Measurements from ENCODE around the gene FARS2.

The FARS2 gene

DNA sequence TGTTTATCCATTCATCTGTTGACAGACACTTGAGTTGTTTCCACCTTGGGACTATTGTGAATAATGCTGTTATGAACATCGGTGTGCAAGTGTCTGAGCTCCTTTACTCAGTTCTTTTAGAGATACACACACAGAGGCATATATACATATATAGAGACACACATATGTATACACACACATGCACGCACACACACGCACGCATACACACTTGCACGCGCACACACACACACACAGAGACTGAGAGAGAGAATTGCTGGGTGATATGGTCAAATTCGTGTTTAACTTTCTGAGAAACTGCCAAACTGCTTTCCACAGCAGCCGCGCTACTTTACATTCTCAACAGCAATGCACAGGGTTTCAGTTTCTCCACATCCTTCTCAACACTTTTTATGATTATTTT is 273.3 kb downstream of the FARS2 start:
- no peaks in the 10 kb centered on the region for H3K9me3 ChIP-seq (ENCODE audit: control insufficient read depth, low read depth, low read length)
- no peak overlapping the region for H3K4me3 ChIP-seq (ENCODE audit: low read length)
- H3K27ac ChIP-seq (ENCODE audit: low read length), result no peak overlapping the region
- no peak overlapping the region for H3K9ac ChIP-seq (ENCODE audit: low read length)
- no peaks in the 10 kb centered on the region for H3K36me3 ChIP-seq (ENCODE audit: control insufficient read depth, low read depth, low read length)
- H3K27me3 ChIP-seq (ENCODE audit: control insufficient read depth, insufficient read depth, low read length), result no peaks in the 10 kb centered on the region
- H3K4me1 ChIP-seq (ENCODE audit: control insufficient read depth, low read depth, low read length), result peaks cover 5% of the 10 kb centered on the region

- no peaks in the 10 kb centered on the region for H3K36me3 ChIP-seq (ENCODE audit: control insufficient read depth, low read depth, low read length)
- no peak overlapping the region for H3K27ac ChIP-seq (ENCODE audit: low read length)
- no peaks in the 10 kb centered on the region for H3K9me3 ChIP-seq (ENCODE audit: control insufficient read depth, low read depth, low read length)
- no peak overlapping the region for H3K9ac ChIP-seq (ENCODE audit: low read length)
- no peak overlapping the region for H3K4me3 ChIP-seq (ENCODE audit: low read length)
- H3K4me1 ChIP-seq (ENCODE audit: control insufficient read depth, low read depth, low read length), result peaks cover 2% of the 10 kb centered on the region
- no peaks in the 10 kb centered on the region for H3K27me3 ChIP-seq (ENCODE audit: control insufficient read depth, insufficient read depth, low read length)
Observed at GRCh38 chr6:5536644-5537043, 275.3 kb downstream of the FARS2 start.

GRCh38 chr6:5537132-5537531 is 275.8 kb downstream of the FARS2 start:
- no peak overlapping the region for H3K27ac ChIP-seq (ENCODE audit: low read length)
- H3K27me3 ChIP-seq (ENCODE audit: control insufficient read depth, insufficient read depth, low read length), result no peaks in the 10 kb centered on the region
- H3K4me3 ChIP-seq (ENCODE audit: low read length), result no peak overlapping the region
- H3K4me1 ChIP-seq (ENCODE audit: control insufficient read depth, low read depth, low read length), result peaks cover 7% of the 10 kb centered on the region
- no peak overlapping the region for H3K9ac ChIP-seq (ENCODE audit: low read length)
- no peaks in the 10 kb centered on the region for H3K9me3 ChIP-seq (ENCODE audit: control insufficient read depth, low read depth, low read length)
- H3K36me3 ChIP-seq (ENCODE audit: control insufficient read depth, low read depth, low read length), result no peaks in the 10 kb centered on the region

DNA sequence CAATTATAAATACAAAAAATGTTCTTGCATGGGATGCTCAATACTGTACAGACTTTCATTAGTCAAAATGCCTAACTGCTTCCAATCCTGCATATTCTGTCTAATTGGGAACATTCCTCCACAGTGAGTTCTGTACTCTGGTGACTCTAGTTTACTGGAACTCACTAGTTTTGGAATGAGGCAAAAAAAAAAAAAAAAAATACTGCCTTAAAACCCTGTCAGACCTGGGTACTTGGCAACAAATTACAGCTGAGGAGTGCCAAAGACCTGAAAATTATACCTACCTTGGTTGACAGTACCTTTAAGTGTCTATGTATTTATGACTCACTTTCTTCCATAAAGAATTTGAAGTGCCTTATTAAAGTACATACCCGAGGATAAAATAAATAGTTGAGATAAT is 276.7 kb downstream of the FARS2 start:
- Histone ChIP-seq H3K27ac (ENCODE audit: low read length) (no peak overlapping the region), H3K9ac (ENCODE audit: low read length) (no peak overlapping the region), H3K4me3 (ENCODE audit: low read length) (no peak overlapping the region), H3K4me1 (ENCODE audit: control insufficient read depth, low read depth, low read length) (peaks cover 7% of the 10 kb centered on the region), H3K27me3 (ENCODE audit: control insufficient read depth, insufficient read depth, low read length) (no peaks in the 10 kb centered on the region), H3K36me3 (ENCODE audit: control insufficient read depth, low read depth, low read length) (no peaks in the 10 kb centered on the region), H3K9me3 (ENCODE audit: control insufficient read depth, low read depth, low read length) (no peaks in the 10 kb centered on the region)

DNA sequence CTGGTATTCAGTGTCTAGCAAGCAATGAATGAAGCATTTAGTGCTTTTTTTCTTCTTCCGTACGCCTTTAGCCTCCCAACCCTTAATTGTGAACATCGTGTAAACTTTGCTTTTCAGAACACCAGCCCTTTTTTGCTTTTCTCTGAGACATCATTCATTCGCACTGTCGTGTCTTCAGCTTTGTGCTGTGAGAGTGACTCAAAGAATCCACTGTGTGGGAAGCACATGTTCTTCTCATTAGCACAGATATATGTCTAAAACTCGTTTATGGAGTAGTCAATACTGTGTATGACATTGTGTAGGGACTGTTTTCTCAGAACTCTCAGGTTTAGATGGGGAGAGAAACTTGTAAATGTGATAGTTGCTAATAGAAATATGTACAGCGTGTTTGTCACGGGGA is 279.1 kb downstream of the FARS2 start:
- no peaks in the 10 kb centered on the region for H3K27me3 ChIP-seq (ENCODE audit: control insufficient read depth, insufficient read depth, low read length)
- peaks cover 7% of the 10 kb centered on the region for H3K4me1 ChIP-seq (ENCODE audit: control insufficient read depth, low read depth, low read length)
- H3K36me3 ChIP-seq (ENCODE audit: control insufficient read depth, low read depth, low read length), result no peaks in the 10 kb centered on the region
- no peak overlapping the region for H3K27ac ChIP-seq (ENCODE audit: low read length)
- H3K4me3 ChIP-seq (ENCODE audit: low read length), result no peak overlapping the region
- H3K9ac ChIP-seq (ENCODE audit: low read length), result no peak overlapping the region
- no peaks in the 10 kb centered on the region for H3K9me3 ChIP-seq (ENCODE audit: control insufficient read depth, low read depth, low read length)

DNA sequence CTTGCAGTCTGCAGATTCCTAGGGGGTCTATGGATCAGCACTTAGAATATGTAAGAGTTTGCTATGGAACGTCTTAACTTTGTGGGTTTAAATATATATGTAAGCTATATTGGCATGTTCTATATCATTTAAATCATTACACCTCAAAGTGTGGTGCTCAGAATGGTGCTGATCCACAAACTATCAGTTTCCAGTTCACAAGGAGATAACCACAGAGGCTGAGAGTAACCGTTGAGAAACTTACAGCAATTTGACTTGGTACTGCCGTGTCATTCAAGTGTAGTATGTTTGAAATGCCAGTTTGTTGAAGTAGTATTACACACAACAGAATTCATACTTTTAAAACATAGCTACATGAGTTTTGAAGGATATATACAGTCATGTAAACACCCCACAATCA is 279.7 kb downstream of the FARS2 start:
- H3K36me3 ChIP-seq (ENCODE audit: control insufficient read depth, low read depth, low read length), result no peaks in the 10 kb centered on the region
- H3K9me3 ChIP-seq (ENCODE audit: control insufficient read depth, low read depth, low read length), result no peaks in the 10 kb centered on the region
- H3K9ac ChIP-seq (ENCODE audit: low read length), result no peak overlapping the region
- no peaks in the 10 kb centered on the region for H3K27me3 ChIP-seq (ENCODE audit: control insufficient read depth, insufficient read depth, low read length)
- H3K4me1 ChIP-seq (ENCODE audit: control insufficient read depth, low read depth, low read length), result peaks cover 7% of the 10 kb centered on the region
- no peak overlapping the region for H3K4me3 ChIP-seq (ENCODE audit: low read length)
- H3K27ac ChIP-seq (ENCODE audit: low read length), result no peak overlapping the region

- H3K27ac ChIP-seq (ENCODE audit: low read length), result no peak overlapping the region
- H3K36me3 ChIP-seq (ENCODE audit: control insufficient read depth, low read depth, low read length), result no peaks in the 10 kb centered on the region
- H3K9me3 ChIP-seq (ENCODE audit: control insufficient read depth, low read depth, low read length), result no peaks in the 10 kb centered on the region
- no peak overlapping the region for H3K9ac ChIP-seq (ENCODE audit: low read length)
- H3K4me3 ChIP-seq (ENCODE audit: low read length), result no peak overlapping the region
- peaks cover 7% of the 10 kb centered on the region for H3K4me1 ChIP-seq (ENCODE audit: control insufficient read depth, low read depth, low read length)
- no peaks in the 10 kb centered on the region for H3K27me3 ChIP-seq (ENCODE audit: control insufficient read depth, insufficient read depth, low read length)
Observed at GRCh38 chr6:5541751-5542432, 280.6 kb downstream of the FARS2 start.

DNA sequence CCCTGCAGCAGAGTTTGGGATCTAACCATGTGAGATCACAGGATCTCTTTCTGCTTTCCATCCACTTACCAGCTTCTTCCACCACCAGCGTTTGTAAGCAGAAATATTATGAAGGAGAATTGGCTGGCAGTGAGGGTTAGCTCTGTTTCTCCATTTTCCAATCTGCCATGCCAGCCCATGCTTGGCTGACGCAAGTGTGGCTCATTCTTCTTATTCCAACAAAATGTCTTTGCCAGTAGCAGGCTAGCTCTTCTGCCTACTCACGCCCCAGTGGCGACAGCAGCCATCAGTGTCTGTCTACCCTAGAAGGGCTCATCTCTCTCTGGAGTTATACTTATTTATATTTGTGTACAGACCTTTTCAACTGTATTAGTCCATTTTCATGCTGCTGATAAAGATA is 286.2 kb downstream of the FARS2 start:
- H3K27me3 ChIP-seq (ENCODE audit: control insufficient read depth, insufficient read depth, low read length), result no peaks in the 10 kb centered on the region
- H3K4me1 ChIP-seq (ENCODE audit: control insufficient read depth, low read depth, low read length), result no peaks in the 10 kb centered on the region
- H3K36me3 ChIP-seq (ENCODE audit: control insufficient read depth, low read depth, low read length), result no peaks in the 10 kb centered on the region
- no peak overlapping the region for H3K27ac ChIP-seq (ENCODE audit: low read length)
- H3K4me3 ChIP-seq (ENCODE audit: low read length), result no peak overlapping the region
- no peak overlapping the region for H3K9ac ChIP-seq (ENCODE audit: low read length)
- no peaks in the 10 kb centered on the region for H3K9me3 ChIP-seq (ENCODE audit: control insufficient read depth, low read depth, low read length)

GRCh38 chr6:5550631-5551030 is 289.3 kb downstream of the FARS2 start:
- Histone ChIP-seq H3K4me1 (ENCODE audit: control insufficient read depth, low read depth, low read length) (peaks cover 8% of the 10 kb centered on the region), H3K36me3 (ENCODE audit: control insufficient read depth, low read depth, low read length) (no peaks in the 10 kb centered on the region), H3K4me3 (ENCODE audit: low read length) (no peak overlapping the region), H3K9ac (ENCODE audit: low read length) (no peak overlapping the region), H3K27me3 (ENCODE audit: control insufficient read depth, insufficient read depth, low read length) (no peaks in the 10 kb centered on the region), H3K9me3 (ENCODE audit: control insufficient read depth, low read depth, low read length) (no peaks in the 10 kb centered on the region), H3K27ac (ENCODE audit: low read length) (no peak overlapping the region)

GRCh38 chr6:5552243-5552642 is 290.9 kb downstream of the FARS2 start:
- Histone ChIP-seq H3K27me3 (ENCODE audit: control insufficient read depth, insufficient read depth, low read length) (no peaks in the 10 kb centered on the region), H3K4me3 (ENCODE audit: low read length) (no peak overlapping the region), H3K9me3 (ENCODE audit: control insufficient read depth, low read depth, low read length) (no peaks in the 10 kb centered on the region), H3K9ac (ENCODE audit: low read length) (no peak overlapping the region), H3K27ac (ENCODE audit: low read length) (no peak overlapping the region), H3K36me3 (ENCODE audit: control insufficient read depth, low read depth, low read length) (no peaks in the 10 kb centered on the region), H3K4me1 (ENCODE audit: control insufficient read depth, low read depth, low read length) (peaks cover 8% of the 10 kb centered on the region)

GRCh38 chr6:5553767-5554166 is 292.5 kb downstream of the FARS2 start:
- Histone ChIP-seq H3K4me3 (ENCODE audit: low read length) (no peak overlapping the region), H3K4me1 (ENCODE audit: control insufficient read depth, low read depth, low read length) (peaks cover 8% of the 10 kb centered on the region), H3K27ac (ENCODE audit: low read length) (no peak overlapping the region), H3K36me3 (ENCODE audit: control insufficient read depth, low read depth, low read length) (no peaks in the 10 kb centered on the region), H3K9ac (ENCODE audit: low read length) (no peak overlapping the region), H3K9me3 (ENCODE audit: control insufficient read depth, low read depth, low read length) (no peaks in the 10 kb centered on the region), H3K27me3 (ENCODE audit: control insufficient read depth, insufficient read depth, low read length) (no peaks in the 10 kb centered on the region)

GRCh38 chr6:5554226-5554625 is 292.9 kb downstream of the FARS2 start:
- H3K27me3 ChIP-seq (ENCODE audit: control insufficient read depth, insufficient read depth, low read length), result no peaks in the 10 kb centered on the region
- H3K9ac ChIP-seq (ENCODE audit: low read length), result no peak overlapping the region
- H3K9me3 ChIP-seq (ENCODE audit: control insufficient read depth, low read depth, low read length), result no peaks in the 10 kb centered on the region
- H3K4me3 ChIP-seq (ENCODE audit: low read length), result no peak overlapping the region
- no peak overlapping the region for H3K27ac ChIP-seq (ENCODE audit: low read length)
- no peaks in the 10 kb centered on the region for H3K36me3 ChIP-seq (ENCODE audit: control insufficient read depth, low read depth, low read length)
- H3K4me1 ChIP-seq (ENCODE audit: control insufficient read depth, low read depth, low read length), result peaks cover 8% of the 10 kb centered on the region
